ENCODE measurements around the gene ADAMTS17.

Gene ADAMTS17

GRCh38 chr15:99974246-99974645 is 367.5 kb downstream of the ADAMTS17 start:
- DNase-seq (ENCODE audit: low read depth in 2 of 2), result no peak

GRCh38 chr15:99973351-99973750 is 368.4 kb downstream of the ADAMTS17 start:
- DNase-seq (ENCODE audit: low read depth in 2 of 2), result no peak

GRCh38 chr15:99970891-99971430 is 370.8 kb downstream of the ADAMTS17 start:
- no peak for DNase-seq (ENCODE audit: low read depth in 2 of 2)

- no peak for DNase-seq (ENCODE audit: low read depth in 2 of 2)
Observed at GRCh38 chr15:99969261-99969920, 372.4 kb downstream of the ADAMTS17 start.

GRCh38 chr15:99967841-99968371 is 373.9 kb downstream of the ADAMTS17 start:
- DNase-seq (ENCODE audit: low read depth in 2 of 2), result no peak

GRCh38 chr15:99966815-99967214 is 375.0 kb downstream of the ADAMTS17 start:
- DNase-seq (ENCODE audit: low read depth in 2 of 2), result no peak

GRCh38 chr15:99965376-99965775 is 376.4 kb downstream of the ADAMTS17 start:
- DNase-seq (ENCODE audit: low read depth in 2 of 2), result no peak

- no peak for DNase-seq (ENCODE audit: low read depth in 2 of 2)
Observed at GRCh38 chr15:99963976-99964375, 377.8 kb downstream of the ADAMTS17 start.

GRCh38 chr15:99963096-99963825 is 378.5 kb downstream of the ADAMTS17 start:
- DNase-seq (ENCODE audit: low read depth in 2 of 2), result peak in 1 of 2 experiments; percentile 23

- DNase-seq (ENCODE audit: low read depth in 2 of 2), result no peak
Observed at GRCh38 chr15:99962006-99962561, 379.7 kb downstream of the ADAMTS17 start.

- no peak for DNase-seq (ENCODE audit: low read depth in 2 of 2)
Observed at GRCh38 chr15:99961011-99961441, 380.7 kb downstream of the ADAMTS17 start.

GRCh38 chr15:99959326-99959725 is 382.4 kb downstream of the ADAMTS17 start:
- no peak for DNase-seq (ENCODE audit: low read depth in 2 of 2)

GRCh38 chr15:99958426-99959097 is 383.2 kb downstream of the ADAMTS17 start:
- DNase-seq (ENCODE audit: low read depth in 2 of 2), result no peak

- no peak for DNase-seq (ENCODE audit: low read depth in 2 of 2)
Observed at GRCh38 chr15:99957642-99958013, 384.1 kb downstream of the ADAMTS17 start.

- DNase-seq (ENCODE audit: low read depth in 2 of 2), result no peak
Observed at GRCh38 chr15:99956820-99957641, 384.7 kb downstream of the ADAMTS17 start.

GRCh38 chr15:99956022-99956775 is 385.6 kb downstream of the ADAMTS17 start:
- DNase-seq (ENCODE audit: low read depth in 2 of 2), result no peak

GRCh38 chr15:99955532-99955931 is 386.2 kb downstream of the ADAMTS17 start:
- DNase-seq (ENCODE audit: low read depth in 2 of 2), result no peak

GRCh38 chr15:99955181-99955525 is 386.6 kb downstream of the ADAMTS17 start:
- no peak for DNase-seq (ENCODE audit: low read depth in 2 of 2)

- no peak for DNase-seq (ENCODE audit: low read depth in 2 of 2)
Observed at GRCh38 chr15:99954361-99955180, 387.2 kb downstream of the ADAMTS17 start.

GRCh38 chr15:99953886-99954285 is 387.9 kb downstream of the ADAMTS17 start:
- no peak for DNase-seq (ENCODE audit: low read depth in 2 of 2)

All from fibroblast of skin of left biceps (primary cell).